HG02981 (cell line): ENCODE data around the gene GPR146.
"Not testable (repeated sequence)": the region's sequence is repeated elsewhere in the genome, so short reads cannot be mapped to it uniquely, and the experiment has no call there.

ENCODE experiments used
- ATAC-seq: cut with Tn5 transposase; IDR thresholded peaks from one replicate; pipeline ENCODE4 v1.9.1; 2021; ENCODE audit warnings: mild to moderate bottlenecking, moderate library complexity; ENCODE audit not compliant: unreplicated experiment

Gene GPR146

GRCh38 chr7:1024876-1025742 is 19.2 kb upstream of the GPR146 start:
- no peak for ATAC-seq

- no peak for ATAC-seq
These were observed 18.4 kb upstream of the GPR146 start for GRCh38 chr7:1025743-1026581.

GRCh38 chr7:1026721-1027161 is 17.6 kb upstream of the GPR146 start:
- no peak for ATAC-seq

- no peak for ATAC-seq
These were observed 16.9 kb upstream of the GPR146 start for GRCh38 chr7:1027242-1028043.

GRCh38 chr7:1028044-1028770 is 16.1 kb upstream of the GPR146 start:
- ATAC-seq, result peak; percentile 46

GRCh38 chr7:1028775-1029636 is 15.3 kb upstream of the GPR146 start:
- ATAC-seq, result peak; percentile 30

GRCh38 chr7:1029637-1030443 is 14.5 kb upstream of the GPR146 start:
- ATAC-seq, result no peak

GRCh38 chr7:1030444-1031070 is 13.8 kb upstream of the GPR146 start:
- no peak for ATAC-seq

- ATAC-seq, result no peak
These were observed 12.5 kb upstream of the GPR146 start for GRCh38 chr7:1031716-1032455.

- no peak for ATAC-seq
These were observed 11.7 kb upstream of the GPR146 start for GRCh38 chr7:1032536-1033181.

- no peak for ATAC-seq
These were observed 10.7 kb upstream of the GPR146 start for GRCh38 chr7:1033546-1034145.

GRCh38 chr7:1034769-1035168 is 9.6 kb upstream of the GPR146 start:
- ATAC-seq, result not testable (repeated sequence)

- ATAC-seq, result not testable (repeated sequence)
These were observed 8.0 kb upstream of the GPR146 start for GRCh38 chr7:1036164-1036928.

- not testable (repeated sequence) for ATAC-seq
These were observed 4.1 kb upstream of the GPR146 start for GRCh38 chr7:1040233-1040632.

- no peak for ATAC-seq
These were observed 3.6 kb upstream of the GPR146 start for GRCh38 chr7:1040790-1041189.
